NT2/D1 (cell line): ENCODE results near the gene MIPEP.

Experiments
- YY1 ChIP-seq: IDR thresholded peaks from 2 replicates; pipeline ENCODE4 v1.6.1; 2011; ENCODE audit not compliant: insufficient read length, insufficient read depth
- ZNF274 ChIP-seq: IDR thresholded peaks from 2 replicates; pipeline ENCODE4 v1.6.1; 2011; ENCODE audit warnings: mild to moderate bottlenecking, low read depth, low read length

DNA sequence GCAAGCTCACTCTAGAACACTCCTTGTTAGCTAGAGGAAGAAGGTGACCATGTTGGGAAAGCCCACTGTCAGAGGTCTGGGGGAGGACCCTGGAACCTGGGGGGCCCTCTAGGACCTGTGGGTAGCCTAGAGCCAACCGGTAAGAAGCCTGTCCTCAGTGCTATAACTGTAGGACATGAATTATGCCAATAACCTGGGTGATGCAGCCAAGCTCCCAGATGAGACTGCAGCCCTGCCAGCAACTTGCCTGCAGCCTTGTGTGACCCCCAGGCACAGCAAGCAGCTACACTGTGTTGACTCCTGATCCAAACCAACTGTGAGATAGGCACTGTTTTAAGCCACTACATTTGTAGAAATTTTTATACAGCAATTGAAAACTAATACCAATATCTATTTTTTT is 122.3 kb downstream of the MIPEP start:
- TF ChIP-seq ZNF274 (no peak), YY1 (no peak)
